Choroid plexus epithelial cell (primary cell): ENCODE results near the gene BCO2.

Source experiments
- DNase-seq: peaks from one replicate; pipeline ENCODE4 v3.0.0-alpha.2; 2010; ENCODE audit warnings: low read depth
- H3K4me3 ChIP-seq: 2 replicates; pipeline ENCODE4 v1.5.1; 2011; ENCODE audit warnings: low read depth, mild to moderate bottlenecking, control low read depth, low read length, moderate library complexity
- TF ChIP-seq, protein P1 (sequence below): conservative IDR thresholded peaks from 2 replicates; pipeline ENCODE4 v1.5.1; 2011; ENCODE audit warnings: low read depth, mild to moderate bottlenecking, control low read depth, inconsistent platforms, low read length, moderate library complexity

Gene BCO2, protein sequence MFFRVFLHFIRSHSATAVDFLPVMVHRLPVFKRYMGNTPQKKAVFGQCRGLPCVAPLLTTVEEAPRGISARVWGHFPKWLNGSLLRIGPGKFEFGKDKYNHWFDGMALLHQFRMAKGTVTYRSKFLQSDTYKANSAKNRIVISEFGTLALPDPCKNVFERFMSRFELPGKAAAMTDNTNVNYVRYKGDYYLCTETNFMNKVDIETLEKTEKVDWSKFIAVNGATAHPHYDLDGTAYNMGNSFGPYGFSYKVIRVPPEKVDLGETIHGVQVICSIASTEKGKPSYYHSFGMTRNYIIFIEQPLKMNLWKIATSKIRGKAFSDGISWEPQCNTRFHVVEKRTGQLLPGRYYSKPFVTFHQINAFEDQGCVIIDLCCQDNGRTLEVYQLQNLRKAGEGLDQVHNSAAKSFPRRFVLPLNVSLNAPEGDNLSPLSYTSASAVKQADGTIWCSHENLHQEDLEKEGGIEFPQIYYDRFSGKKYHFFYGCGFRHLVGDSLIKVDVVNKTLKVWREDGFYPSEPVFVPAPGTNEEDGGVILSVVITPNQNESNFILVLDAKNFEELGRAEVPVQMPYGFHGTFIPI

DNA sequence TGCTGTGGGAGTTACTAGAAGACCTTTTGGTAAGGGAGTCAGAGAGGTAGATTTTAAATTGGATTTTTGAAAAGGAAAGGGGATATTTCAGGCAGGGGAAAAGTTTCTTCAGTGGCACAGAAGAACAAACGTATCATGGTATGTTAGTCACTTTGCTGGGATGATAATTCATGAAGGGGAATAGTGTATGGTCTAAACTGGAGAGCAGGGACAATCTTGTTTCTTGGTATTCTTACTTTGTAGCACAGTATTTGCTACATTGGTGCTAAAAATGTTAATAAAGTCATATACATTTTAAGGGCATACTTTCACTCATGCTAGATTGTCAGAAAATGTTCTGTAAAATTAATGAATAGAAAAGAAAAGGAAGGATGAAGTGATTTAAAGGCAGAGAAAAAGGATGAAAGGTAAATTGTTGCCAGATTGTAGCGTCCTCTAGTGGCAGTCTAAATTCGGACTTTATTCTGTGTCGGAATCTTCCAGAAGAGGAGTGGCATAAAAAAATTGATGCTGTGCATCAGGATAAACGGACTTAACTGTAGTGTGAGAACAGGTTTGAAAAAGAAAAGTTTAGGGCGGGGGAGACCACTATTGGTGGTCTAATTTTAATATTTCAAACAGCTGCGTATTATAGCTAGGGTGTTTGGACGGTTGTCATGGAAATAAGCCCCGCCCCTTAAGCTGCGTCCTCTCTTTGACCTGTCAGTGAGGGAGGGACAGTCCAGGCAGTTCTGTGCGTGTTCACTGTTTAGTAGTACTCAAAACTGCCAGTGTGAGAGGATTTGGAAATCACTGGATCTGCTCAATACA, at the start of gene BCO2:
TSS of gene BCO2 (plus strand) at position 724 of the 810 bp plus-strand sequence. CDS start 90 bp downstream, outside the sequence.
- peak; percentile 87 for DNase-seq
- TF ChIP-seq, protein P1, sequence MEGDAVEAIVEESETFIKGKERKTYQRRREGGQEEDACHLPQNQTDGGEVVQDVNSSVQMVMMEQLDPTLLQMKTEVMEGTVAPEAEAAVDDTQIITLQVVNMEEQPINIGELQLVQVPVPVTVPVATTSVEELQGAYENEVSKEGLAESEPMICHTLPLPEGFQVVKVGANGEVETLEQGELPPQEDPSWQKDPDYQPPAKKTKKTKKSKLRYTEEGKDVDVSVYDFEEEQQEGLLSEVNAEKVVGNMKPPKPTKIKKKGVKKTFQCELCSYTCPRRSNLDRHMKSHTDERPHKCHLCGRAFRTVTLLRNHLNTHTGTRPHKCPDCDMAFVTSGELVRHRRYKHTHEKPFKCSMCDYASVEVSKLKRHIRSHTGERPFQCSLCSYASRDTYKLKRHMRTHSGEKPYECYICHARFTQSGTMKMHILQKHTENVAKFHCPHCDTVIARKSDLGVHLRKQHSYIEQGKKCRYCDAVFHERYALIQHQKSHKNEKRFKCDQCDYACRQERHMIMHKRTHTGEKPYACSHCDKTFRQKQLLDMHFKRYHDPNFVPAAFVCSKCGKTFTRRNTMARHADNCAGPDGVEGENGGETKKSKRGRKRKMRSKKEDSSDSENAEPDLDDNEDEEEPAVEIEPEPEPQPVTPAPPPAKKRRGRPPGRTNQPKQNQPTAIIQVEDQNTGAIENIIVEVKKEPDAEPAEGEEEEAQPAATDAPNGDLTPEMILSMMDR = peak; percentile 86
- H3K4me3 ChIP-seq = peak within 1 kb of the TSS; percentile 43

GRCh38 chr11:112127056-112127455, 48.3 kb upstream of the BCO2 start:
- H3K4me3 ChIP-seq = no peak overlapping the region
- TF ChIP-seq, protein P1 = no peak
- no peak for DNase-seq

DNA sequence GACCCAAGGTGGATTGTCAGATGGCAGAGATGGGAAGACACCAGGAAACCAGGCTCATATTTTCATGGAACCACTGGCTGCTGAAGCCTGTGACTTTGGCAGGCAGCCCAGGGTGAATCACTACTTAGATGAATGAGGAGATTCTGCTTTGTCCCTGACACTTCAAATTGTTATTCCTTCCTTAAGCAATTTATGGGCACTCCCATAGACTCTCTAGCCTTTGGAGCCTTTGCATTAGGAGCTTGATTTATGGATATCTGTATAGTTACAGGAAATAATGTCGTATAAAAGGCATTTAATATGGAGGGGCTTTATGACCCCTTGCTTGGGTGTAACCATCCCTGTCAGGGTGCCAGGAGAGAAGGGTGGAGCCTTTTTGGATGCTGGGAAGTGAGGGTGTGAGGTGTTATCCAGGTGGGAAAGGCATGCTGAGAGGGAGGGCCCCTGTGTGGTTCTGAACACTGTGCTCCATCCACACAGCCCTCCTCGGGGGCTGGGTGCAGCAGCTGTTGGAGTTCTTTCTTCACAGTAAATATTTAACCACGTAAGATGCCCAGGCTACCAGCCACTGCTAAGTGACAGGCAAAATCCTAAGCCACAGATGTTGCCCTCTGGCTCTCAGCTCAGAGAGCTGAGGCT, 46.7 kb upstream of the BCO2 start:
- TF ChIP-seq, protein P1 = no peak
- H3K4me3 ChIP-seq = no peak overlapping the region
- DNase-seq = peak; percentile 76

DNA sequence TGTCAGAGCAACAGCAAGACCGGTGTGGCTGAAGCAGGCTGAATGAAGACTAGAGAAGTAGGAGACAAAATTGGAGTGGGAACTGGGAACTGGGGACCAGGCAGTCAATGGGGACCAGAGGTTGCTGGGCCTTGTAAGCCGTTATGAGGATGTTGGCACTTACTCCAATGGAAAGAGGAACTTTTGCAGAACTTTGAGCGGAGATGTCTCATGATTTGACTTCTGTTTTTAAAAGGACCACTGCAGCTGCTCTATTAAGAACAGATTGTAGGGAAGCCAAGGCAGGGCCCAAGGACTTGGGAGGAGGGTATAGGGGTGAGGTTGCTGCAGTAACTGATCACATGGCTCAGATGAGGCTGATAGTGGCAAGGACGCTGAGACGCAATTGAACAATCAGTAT, 45.7 kb upstream of the BCO2 start:
- no peak for DNase-seq
- TF ChIP-seq, protein P1 = no peak
- H3K4me3 ChIP-seq = no peak overlapping the region

DNA sequence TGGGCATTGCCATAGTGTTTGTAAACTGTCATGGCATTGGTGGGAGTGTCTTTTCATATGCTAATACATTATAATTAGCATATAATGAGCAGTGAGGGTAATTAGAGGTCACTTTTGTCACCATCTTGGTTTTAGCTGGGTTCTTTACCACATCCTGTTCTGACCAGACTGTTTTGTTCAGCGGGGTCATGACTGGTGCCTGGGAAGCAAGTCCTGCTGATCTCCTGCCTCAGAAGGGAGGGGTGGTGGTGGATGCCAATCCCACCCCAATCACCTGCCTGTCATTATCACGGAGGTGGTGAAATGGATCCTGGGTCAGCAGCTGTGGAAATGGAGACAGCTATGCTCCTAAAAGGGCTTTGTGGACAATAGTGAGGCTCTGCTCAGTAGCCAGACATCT, 42.6 kb upstream of the BCO2 start:
- no peak overlapping the region for H3K4me3 ChIP-seq
- TF ChIP-seq, protein P1 = no peak
- no peak for DNase-seq

GRCh38 chr11:112134473-112134872, 40.8 kb upstream of the BCO2 start:
- DNase-seq = no peak
- TF ChIP-seq, protein P1 = no peak
- H3K4me3 ChIP-seq = no peak overlapping the region
